Activated naive CD4-positive, alpha-beta T cell treated with anti-CD3 and anti-CD28 coated beads, Interleukin-2, amount 50 U/mL, for 16 hours (primary cell): Measurements from ENCODE around the gene MAN2A1.

Experiments
- DNase-seq: peaks from one replicate; pipeline ENCODE4 v3.0.0-alpha.2; 2020

MAN2A1 gene

DNA sequence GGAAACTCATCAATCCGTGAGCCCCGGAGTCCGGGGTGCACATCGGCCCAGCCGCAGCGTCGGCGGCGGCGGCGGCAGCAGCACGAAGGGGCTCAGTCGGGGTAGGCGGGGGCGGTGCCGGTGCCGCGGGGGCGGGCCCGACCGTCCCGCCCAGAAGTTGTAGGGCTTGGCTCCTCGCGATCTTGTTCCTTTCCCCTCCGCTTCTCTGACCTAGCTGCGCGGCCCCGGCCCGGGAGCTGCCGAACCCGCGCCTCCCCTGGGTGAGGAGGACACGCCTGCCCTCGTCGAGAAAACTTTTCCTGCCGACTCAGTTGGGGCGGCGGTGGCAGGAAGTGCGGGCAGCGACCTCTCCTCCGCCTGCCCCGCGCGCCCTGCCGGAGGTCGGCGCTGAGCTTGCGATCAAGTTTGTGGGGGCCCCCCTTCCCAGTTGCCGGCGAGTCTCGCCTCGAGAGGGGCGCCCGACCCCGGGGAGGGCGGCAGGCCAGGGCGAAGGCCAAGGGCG, at the start of gene MAN2A1:
Gene MAN2A1, plus strand, starts transcription at position 188 of the 502 bp plus-strand sequence. CDS start 491 bp downstream, outside the sequence.
- DNase-seq: peak; percentile 80

DNA sequence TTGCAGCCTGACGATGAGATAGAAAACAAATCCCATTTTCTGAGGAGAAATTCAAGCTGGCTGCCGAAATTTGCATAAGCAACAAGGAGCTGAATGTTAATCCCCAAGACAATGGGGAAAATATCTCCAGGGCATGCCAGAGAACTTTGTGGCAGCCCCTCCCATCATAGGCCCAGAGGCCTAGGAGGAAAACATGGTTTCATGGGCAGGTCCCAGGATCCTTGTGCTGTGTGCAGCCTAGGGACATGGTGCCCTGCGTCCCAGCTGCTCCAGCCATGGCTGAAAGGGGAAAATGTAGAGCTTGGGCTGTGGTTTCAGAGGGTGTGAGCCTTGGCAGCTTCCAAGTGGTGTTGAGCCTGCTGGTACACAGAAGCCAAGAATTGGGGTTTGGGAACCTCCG, 48.8 kb upstream of the MAN2A1 start:
- DNase-seq: no peak

DNA sequence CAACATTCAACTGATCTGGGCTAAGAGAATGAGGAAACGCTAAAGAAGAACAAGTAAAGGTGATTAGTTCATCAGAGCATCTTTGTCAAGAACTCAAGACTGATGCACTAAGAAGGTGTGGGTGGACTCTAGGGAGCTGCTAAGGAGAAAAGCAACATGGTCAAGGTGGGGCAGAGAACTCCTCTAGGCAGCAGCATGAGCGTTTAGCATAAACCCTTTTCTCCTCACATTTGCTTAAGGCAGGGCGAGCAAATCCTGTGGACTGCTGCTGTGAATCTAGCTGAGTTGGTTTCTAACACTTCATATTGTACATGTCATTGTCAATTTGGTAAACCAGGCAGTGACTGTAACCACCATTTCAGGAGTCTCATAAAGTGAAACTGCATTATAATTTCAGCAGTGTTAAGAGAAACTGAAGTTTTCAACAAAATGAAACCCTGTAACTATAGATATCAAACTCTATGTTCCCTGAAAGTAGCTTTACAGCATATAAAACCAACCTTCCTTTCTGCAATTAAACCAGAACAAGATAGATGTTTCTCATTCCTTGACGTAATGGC, 45.9 kb upstream of the MAN2A1 start:
- DNase-seq: no peak

DNA sequence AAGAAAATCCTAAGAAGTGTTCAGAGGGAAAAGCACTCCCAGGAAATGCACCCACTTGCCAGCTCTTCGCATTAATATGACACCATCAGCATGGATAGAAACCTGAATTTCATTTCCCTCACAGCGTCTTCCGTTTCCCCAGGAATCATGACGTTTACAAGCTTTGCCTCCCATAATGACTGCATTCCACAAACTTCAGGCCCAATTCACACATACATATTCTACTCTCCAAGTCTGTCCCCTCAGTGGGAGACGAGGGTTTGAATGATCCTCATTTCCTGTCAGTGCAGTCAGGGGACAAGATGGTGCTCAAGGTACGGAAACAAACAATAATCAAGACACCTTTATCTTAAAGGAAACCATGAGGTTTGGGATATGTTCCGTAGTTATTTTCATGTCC, 44.9 kb upstream of the MAN2A1 start:
- DNase-seq: no peak

DNA sequence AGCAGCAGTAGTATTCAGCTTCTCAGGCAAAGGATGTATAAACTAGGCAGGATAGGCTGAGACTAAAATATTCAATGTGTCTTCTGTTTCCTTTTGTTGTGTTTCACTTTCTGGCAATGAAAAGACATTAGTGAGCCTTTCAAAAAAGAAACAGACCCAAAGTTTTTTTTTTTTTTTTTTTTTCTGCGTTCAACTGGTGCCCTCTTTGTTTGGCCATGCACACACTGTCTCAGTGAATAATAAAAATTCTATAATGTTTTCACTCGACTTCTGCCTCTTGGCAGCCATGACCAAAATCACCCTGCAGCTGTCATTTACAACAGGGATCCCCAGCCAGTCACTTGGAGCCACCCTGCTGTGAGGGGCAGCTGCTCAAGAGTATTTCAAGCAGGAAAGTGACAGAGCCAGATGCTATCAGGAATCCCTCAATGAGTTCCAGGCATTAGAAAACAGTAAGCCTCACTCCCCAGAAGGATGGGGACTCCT, 44.0 kb upstream of the MAN2A1 start:
- no peak for DNase-seq

DNA sequence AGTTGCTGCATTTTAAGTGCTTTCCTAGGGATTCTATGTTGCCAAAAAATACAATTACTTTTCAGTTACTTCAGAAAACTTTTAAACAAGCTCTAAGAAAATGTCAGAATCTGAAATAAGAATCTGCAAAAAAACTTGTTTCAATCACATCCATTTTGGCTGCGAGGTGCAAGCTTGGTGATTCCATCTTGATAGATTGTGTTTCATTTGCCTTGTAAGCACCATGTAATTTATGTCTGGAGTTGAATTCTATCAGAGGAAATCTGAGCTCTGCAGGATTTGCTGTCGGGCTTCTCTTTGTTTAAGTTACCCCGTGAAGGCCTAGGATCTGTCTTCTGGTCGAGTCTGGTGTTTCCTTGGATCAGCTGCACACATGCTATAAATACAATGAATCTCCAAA, 40.4 kb upstream of the MAN2A1 start:
- DNase-seq: no peak

DNA sequence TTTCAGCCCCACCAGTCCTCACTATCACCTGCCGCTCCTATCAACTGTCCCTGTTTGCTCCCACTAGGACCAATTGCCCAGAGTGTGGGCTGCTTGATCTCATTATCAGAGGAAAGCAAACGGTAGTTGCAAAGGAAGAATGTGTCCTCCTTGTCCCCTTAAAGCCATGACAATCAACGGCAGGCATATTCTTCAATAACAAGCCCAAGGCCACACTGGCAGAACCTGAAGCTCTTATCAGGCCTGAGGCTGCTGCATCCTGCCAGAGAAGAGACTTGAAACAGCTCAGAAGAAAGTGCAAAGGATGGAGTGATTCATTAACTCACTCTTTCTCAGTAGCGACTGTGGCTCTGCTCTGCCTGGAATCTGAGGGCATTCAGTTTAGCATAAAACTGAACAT, 39.2 kb upstream of the MAN2A1 start:
- DNase-seq: no peak

DNA sequence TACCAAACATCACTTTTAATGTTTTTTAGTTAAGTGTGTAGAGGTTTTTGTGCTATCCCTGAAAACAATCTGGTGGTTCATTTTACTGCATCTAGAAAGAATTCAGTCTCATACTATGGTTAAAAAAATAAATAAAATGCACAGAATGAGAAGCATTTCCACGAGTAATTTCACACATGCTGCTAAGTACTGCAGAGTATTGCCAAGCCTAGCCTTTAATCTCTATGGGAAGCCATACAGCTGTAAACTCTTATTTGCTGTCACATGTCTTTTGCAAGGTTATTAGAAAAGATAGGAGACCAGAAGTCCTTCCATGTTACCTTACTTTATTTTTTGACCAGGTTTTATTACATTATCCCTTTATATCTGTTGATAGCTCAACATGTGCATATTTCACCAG, 37.6 kb upstream of the MAN2A1 start:
- no peak for DNase-seq

DNA sequence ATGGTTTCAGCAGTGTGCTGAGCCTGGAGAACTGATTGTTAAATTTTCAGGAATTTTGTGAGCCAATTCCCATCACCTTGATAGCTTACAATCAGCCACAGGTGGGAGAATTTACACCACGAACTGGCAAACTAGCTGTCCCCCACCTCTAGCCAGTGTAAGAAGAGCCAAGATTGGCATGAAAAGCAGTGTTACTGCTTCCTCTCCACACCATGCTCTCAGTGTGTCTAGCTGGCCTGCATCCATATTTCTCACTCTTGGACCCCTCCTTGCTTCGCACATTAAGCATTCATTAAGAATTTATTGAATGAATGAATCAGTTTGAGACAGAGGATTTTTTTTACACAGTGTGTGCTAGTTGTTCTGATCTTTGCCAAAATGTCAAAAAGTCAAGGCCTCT, 36.7 kb upstream of the MAN2A1 start:
- no peak for DNase-seq

DNA sequence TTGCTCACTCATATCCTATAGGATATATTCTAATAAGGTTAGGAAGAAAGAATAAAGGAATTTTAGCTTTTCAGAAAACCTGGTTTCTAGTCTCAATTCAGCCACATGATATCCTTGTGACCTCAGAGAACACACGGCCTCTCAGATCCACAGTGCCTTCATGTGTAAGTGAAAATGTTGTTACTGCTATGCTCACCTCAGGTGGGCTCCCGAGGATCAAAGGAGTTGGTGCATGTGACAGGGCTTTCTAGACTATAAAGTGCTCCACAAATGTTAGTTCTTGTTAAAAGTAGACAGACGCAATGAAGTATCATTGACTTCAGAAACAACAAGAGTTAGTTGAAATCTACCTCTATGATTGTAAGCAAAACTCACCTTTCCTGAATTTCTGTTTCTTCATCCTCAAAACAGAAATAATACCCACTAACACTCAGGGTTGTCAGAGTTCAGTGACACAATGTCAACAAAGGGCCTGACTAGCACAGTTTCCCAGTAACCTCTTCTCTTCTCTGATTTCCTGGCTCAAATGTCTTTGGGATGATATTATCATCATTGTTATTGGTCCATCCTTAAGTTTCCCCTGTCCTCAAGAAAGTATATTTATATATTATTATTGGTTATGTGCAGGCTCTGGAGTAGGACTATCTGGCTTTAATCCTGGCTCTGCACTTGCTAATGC, 36.0 kb upstream of the MAN2A1 start:
- no peak for DNase-seq

DNA sequence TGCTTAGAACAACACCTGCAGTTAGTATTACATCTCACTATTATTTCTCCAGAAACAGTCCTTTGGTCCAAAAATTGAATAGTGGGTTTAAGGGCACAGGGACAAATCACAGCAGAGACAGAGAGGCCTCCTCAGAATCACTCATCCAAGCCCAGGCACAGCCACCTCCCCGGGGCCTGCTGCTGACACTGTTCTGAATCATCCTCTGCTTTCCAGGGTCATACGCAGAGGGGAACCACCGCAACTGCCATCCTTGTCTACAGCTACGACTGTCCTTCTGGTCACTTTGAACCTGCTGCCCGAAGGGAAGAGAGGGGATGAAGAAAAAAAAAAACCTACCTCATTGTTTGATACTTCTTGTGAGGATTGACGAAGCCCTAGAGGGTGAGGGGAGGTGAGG, 35.3 kb upstream of the MAN2A1 start:
- DNase-seq: no peak

DNA sequence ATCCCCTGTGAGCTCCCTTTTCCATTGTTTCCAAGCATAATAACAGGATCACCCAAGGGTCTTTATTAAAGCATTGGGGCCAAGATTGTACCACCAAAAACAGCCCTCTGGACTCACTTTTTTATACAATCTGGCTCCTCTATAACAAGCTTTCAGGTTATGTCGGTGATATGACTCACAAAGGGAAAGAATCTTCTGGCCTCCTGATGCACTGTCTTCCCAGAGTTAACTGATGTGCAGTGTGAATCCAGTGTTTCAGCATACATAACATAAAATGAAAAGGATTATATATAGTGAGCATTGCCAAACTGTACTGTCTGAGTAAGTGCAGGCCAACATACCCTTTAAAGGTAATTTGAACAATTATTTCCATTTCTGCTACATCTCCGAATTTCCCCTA, 33.9 kb upstream of the MAN2A1 start:
- DNase-seq: no peak

DNA sequence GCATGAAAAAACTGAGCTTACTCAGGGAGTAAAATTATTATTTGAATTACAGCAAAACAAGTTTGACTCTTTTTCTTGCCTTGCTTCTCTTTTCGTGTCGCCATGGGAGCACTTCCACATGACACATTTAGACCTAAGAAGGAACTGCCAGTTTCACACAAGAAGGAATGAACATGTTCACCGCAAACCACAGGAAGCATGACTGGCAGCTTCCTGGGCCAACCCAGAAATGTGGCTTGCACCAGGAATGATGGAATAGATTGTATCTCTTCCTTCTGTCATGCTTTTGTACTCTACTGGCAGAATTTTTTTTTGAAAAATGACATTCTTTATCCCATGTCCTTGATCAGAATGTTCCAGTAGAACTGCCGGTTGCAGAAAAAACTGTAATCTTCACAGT, 32.9 kb upstream of the MAN2A1 start:
- DNase-seq: no peak

DNA sequence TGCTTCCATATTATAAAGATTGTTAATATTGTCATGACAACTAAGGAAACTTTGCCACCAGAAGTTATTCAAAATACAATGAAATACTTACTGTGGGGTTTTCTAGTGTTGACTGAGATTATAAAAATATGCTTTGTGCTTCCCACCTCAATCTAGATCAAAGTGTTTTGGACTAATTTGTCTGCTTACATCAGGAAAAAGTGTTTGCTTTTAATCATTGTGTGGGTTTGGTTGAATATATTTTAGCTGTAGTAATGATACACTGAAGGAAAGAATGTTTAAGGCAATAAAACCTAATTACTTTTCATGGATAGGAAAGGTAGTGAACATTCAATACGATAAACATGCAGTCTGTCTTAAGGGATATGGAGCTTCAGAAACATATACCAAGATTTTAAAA, 29.8 kb upstream of the MAN2A1 start:
- DNase-seq: no peak

DNA sequence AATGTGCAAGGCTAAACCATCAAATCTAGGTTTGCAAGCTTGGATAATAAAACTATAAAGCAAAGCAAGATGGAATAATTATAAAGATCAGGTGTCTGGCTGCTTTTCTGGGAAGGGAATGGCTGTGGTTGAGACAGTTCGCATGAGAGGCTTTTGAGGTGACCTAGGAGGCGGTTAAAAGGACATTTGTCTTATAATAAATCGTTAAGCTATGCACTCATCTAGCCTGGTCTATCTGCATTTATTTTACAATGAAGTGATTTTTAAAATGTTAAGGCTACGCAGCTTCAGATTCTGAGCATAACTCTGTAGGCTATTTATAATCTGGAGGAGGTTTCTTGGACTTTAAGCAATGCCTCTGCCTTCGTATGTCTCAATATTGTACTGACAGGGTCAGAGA, 29.4 kb upstream of the MAN2A1 start:
- no peak for DNase-seq

DNA sequence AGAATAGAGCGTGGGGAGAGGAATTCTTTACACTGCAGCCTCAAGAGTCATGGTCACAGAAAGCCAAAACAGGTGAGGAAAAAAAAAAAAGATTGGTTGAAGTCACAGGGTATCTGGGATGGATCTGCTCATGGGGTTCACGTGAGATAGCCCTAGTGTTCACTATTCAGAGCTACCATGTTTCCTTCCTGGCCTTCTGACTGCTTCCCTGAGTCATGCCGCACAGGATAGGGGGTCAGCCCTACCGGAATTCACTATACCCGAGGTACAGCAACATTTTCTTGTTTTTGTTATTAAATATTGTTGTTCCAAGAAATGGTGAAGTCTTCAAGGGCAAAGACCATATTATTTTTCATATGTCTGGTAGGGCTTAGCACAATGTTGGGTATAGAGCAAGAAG, 21.5 kb upstream of the MAN2A1 start:
- no peak for DNase-seq

DNA sequence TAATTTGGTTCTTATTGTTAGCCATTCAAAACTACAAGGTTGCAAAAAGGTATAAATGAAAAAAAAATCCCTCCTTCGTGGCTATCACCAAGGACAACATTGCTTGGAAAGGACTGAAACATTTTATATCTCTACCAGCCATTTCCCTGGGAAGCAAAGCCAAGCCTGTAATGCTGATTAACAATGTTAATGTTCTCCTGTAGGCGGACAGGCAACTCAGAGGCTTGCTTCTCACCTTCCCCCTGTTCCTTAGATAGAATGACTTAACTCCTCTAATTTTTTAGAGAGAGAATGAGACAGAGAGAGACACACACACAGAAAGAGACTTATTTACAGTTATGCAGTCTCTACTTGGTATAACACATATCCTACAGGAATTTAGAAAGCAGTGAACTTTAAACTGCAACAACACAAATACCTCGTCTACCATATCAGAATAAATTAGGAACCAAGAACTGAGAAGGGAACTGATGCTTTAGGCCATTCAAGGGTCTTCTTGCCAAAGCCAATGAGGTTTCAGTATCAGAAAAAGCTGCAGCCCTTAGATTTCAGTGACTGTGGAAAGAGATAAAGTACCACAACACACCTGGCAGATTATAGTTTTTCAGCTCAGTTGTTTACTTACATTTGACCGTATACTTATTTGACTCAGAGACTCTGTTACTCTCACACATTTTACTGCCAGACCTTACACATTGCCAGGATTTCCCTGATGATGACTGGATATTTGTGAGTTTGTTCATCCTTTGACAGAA, 20.9 kb upstream of the MAN2A1 start:
- DNase-seq: no peak

DNA sequence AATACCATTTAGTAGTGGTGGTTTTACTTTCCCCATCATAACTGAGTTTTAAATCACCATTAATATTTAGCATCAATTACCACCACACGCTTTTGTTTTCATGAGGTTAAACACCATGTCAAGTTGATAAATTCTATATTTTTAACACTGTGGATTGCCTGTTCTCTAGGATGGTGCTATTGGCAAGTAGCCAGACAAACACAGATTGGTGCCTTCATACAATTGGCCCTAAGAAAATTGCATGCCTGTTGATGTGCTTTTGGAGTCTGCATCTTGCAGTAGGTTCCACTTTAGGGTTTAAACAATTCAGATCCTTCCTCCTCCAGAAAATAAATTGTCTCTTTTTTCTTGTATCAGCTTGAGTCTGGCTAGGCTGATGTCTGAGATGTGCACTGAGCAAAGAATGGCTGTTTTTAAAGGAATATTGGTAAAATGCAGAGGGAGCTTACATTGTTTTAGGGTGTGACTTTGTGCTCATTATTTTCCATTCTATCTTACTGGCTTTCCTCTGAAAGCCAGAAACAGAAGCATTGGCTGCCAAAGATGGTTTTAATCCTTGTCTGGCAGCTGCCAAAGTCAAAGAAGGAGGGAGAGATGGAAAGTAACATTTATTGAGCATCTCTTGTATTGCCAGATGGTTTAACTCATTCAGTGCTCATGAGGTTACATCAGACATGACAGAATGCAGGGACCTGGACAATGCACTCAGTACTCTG, 19.6 kb upstream of the MAN2A1 start:
- no peak for DNase-seq

DNA sequence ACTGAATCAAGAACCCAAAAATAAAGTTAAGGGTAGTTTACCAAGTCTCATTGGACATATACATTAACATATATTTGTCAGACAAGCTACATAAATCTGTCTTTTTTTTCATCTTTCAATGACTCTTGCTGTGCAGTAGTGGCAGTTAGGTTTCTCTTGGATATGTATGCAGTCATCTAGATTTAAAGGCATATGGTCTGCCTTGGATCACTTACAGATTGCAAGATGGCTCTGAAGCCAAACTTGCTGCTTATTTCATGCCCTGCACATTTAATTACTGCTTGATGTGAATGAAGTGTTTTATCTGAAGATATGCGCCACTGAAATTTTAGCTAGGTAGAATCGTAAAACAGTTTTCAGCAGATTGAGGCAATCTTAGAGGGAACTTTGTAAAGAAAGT, 18.6 kb upstream of the MAN2A1 start:
- DNase-seq: no peak

DNA sequence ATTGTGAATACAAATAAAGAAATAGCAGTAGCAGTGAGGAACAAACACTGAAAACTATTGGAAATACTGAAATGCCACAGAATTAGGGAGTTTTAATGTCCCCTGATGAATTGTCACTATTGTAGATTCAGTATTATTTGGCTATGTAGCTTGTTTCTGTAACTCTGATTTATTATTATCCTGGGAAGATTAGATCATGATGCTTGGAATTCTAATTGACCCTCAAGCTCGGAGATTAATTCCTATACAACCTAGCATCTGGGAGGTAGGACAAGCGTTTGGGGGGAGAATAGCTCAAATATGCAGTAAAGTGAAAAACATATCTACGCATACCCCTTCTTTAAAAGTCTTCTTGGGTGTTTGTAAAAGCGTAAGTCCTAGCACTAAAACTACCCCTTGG, 15.1 kb upstream of the MAN2A1 start:
- DNase-seq: no peak

DNA sequence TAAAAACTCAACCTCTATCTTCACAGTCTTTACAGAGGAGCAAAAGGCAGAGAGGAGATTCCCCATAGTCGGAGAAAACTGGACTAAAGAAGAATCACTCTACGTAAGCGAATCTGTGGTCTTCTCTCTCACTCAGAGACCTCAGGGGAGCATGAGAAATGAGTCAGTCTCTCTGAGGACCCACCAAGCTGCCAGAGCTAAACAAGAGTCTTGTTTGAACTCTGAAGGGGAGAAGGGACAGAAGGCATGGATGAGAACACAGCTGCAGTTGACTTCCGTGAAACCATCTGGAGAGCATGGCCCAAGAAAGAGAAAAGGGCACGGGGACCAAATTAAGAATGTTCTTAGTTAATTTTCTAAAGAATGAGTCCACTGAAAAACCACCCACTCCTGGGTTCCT, 12.8 kb upstream of the MAN2A1 start:
- no peak for DNase-seq

DNA sequence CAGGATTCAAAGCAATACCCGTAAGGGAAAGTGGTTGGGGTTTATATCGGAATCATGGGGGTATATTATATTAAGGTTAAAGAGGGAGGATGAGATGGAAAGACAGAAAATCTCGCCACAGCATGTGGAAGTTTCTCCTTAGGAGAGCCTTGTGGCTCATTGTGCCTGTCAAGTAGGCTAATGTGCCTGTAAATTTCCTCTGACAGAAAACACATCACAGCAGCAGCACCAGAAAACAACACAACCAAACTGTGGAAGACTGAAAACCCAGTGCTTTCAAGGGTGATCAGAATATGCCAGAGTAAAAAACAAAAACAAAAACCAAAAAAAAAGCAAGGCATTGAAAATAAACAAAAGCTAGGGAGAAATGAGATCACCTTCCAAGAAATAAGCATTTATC, 11.3 kb upstream of the MAN2A1 start:
- no peak for DNase-seq

DNA sequence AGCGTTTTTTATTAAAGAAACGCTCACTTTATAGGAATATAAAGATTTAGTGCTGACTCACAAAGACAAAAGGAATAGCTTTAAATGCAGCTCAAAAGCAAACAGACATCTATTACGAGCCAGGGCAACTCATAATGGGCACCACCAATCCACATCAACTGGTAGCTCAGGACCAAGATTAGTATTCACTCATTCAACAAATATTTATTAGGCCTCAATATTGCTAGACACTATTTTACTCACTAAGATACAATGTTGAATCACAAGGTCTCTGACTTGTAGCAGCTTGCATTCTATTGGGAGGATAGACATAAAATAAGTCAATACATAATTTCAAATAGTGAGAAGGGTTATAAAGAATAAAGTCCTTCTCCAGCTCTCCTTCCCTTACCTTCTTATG, 8.0 kb upstream of the MAN2A1 start:
- no peak for DNase-seq

DNA sequence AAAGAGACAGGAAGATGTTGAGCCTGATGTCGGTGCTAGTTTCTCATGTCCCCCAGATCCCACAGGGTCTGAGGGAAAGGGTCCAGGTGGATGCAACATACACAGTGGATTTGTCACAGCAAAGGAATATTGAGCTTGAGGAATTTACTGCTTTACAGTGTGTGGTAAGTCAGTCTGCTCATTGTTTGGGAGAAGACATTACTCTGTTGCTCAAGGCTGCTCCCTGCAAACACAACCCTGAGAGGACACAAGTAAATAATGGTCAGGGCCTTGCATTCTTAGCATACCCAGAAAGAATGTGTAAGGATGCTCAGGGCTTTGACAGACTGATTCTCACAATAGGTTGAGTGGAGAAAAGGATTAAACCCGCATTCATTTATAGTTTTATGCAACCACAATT, 7.3 kb upstream of the MAN2A1 start:
- no peak for DNase-seq
